HFFc6 (cell line): Measurements from ENCODE around the gene CSGALNACT2. TPM values are rescaled to one million over a fixed set of nuclear protein-coding genes. Genes with fewer than 3 reads are reported as not detected.

ENCODE experiments used
- DNase-seq: peaks from one replicate; pipeline ENCODE4 v3.0.0-alpha.2; 2018
- H3K27ac Mint-ChIP-seq: 2 replicates; pipeline ENCODE4 v1.8.0; 2020; ENCODE audit warnings: mild to moderate bottlenecking, mixed read lengths
- H3K27me3 Mint-ChIP-seq: 2 replicates; pipeline ENCODE4 v1.8.0; 2021; ENCODE audit warnings: mild to moderate bottlenecking, moderate library complexity, mixed read lengths; ENCODE audit not compliant: insufficient read depth
- H3K36me3 Mint-ChIP-seq: 2 replicates; pipeline ENCODE4 v1.8.0; 2021; ENCODE audit warnings: low read depth, mixed read lengths
- H3K4me1 Mint-ChIP-seq: 2 replicates; pipeline ENCODE4 v1.8.0; 2020; ENCODE audit warnings: low read depth, mixed read lengths
- H3K4me3 Mint-ChIP-seq: 2 replicates; pipeline ENCODE4 v1.8.0; 2020; ENCODE audit warnings: mild to moderate bottlenecking, moderate library complexity, mixed read lengths
- H3K9me3 Mint-ChIP-seq: 2 replicates; pipeline ENCODE4 v1.8.0; 2020; ENCODE audit warnings: mild to moderate bottlenecking, mixed read lengths
- total RNA-seq, 6 experiments: library from RNA; stranded (reverse); fragmentation: NEBNext Ultra II Directional; extraction: Animal tissue kit (Norgen Biotek cat#: 25700); gene quantifications; 2 replicates in 1 of 6; 3 replicates in 5 of 6; pipeline ENCODE4 v1.2.3, GENCODE V29; 2021
- TF ChIP-seq, protein P1 (sequence below): fragments of 200-600 bp; sonication (generic); IDR thresholded peaks from 2 replicates; pipeline ENCODE4 v1.5.0; 2021; ENCODE audit warnings: antibody characterized with exemption, mild to moderate bottlenecking

Gene CSGALNACT2
- total RNA-seq, 6 experiments from 2014 or later, result 18.0 to 20.8 (median 18.6) TPM

DNA sequence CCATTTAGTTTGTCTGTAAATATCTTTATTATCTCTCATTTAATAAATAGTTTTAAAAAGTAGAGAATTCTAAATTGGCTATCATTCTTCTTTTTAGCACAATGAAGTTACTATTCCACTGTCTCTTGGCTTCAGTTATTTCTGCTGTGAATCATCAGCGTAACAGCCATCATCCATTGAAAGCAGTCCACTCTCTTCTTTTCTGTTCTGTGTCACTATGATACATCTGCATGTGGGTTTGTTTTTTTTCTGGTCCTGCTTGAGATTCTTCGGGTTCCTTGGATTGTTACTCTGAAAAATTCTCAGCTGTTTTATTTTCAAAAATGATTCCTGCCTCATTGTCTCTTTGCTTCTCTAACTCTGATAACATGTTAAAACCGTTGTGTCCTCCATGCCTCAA lies 52.5 kb downstream of the CSGALNACT2 start:
- peak; percentile 35 for DNase-seq
- Mint-ChIP-seq H3K4me1 (peaks cover 15% of the 10 kb centered on the region), H3K36me3 (peaks cover 7% of the 10 kb centered on the region; the same call in 1 of the 2 replicates), H3K9me3 (no peaks in the 10 kb centered on the region), H3K4me3 (no peak overlapping the region), H3K27ac (peak overlapping the region; percentile 42), H3K27me3 (no peaks in the 10 kb centered on the region; the same call in 1 of the 2 replicates)
- TF ChIP-seq, protein P1, sequence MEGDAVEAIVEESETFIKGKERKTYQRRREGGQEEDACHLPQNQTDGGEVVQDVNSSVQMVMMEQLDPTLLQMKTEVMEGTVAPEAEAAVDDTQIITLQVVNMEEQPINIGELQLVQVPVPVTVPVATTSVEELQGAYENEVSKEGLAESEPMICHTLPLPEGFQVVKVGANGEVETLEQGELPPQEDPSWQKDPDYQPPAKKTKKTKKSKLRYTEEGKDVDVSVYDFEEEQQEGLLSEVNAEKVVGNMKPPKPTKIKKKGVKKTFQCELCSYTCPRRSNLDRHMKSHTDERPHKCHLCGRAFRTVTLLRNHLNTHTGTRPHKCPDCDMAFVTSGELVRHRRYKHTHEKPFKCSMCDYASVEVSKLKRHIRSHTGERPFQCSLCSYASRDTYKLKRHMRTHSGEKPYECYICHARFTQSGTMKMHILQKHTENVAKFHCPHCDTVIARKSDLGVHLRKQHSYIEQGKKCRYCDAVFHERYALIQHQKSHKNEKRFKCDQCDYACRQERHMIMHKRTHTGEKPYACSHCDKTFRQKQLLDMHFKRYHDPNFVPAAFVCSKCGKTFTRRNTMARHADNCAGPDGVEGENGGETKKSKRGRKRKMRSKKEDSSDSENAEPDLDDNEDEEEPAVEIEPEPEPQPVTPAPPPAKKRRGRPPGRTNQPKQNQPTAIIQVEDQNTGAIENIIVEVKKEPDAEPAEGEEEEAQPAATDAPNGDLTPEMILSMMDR, result no peak

- peaks cover 15% of the 10 kb centered on the region for H3K4me1 Mint-ChIP-seq
- no peak overlapping the region for H3K4me3 Mint-ChIP-seq
- H3K27me3 Mint-ChIP-seq, result peaks cover 5% of the 10 kb centered on the region
- DNase-seq, result no peak
- H3K9me3 Mint-ChIP-seq, result no peaks in the 10 kb centered on the region
- TF ChIP-seq, protein P1, result no peak
- no peaks in the 10 kb centered on the region for H3K36me3 Mint-ChIP-seq
- no peak overlapping the region for H3K27ac Mint-ChIP-seq
Observed at GRCh38 chr10:43192884-43193283, 54.6 kb downstream of the CSGALNACT2 start.

GRCh38 chr10:43193496-43194080 lies 55.3 kb downstream of the CSGALNACT2 start:
- no peak for DNase-seq
- TF ChIP-seq, protein P1, result no peak
- no peak overlapping the region for H3K27ac Mint-ChIP-seq
- H3K9me3 Mint-ChIP-seq, result no peaks in the 10 kb centered on the region
- peaks cover 5% of the 10 kb centered on the region for H3K27me3 Mint-ChIP-seq
- H3K36me3 Mint-ChIP-seq, result no peaks in the 10 kb centered on the region
- peaks cover 15% of the 10 kb centered on the region for H3K4me1 Mint-ChIP-seq
- H3K4me3 Mint-ChIP-seq, result no peak overlapping the region

DNA sequence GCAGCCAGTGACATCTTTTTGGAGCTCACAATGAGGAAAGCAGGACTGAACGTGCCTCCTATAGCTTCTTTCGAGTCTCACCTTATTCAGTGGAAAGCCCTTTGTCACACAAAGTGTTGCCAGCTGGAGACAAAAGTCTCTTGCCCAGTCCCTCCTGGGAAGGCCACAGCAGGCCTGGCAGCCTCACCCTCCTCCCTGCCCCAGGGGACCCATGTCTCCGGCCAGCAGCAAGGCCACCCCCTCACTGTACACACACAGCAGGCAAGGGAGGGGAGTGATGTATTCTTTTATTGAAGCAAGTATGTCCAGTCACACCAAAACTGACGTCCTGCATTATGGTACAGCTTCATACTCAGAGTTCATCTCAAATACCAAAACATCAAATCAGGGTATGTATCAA lies 56.0 kb downstream of the CSGALNACT2 start:
- TF ChIP-seq, protein P1, result no peak
- Mint-ChIP-seq H3K9me3 (no peaks in the 10 kb centered on the region), H3K27me3 (peaks cover 5% of the 10 kb centered on the region), H3K36me3 (no peaks in the 10 kb centered on the region), H3K27ac (no peak overlapping the region), H3K4me1 (peaks cover 15% of the 10 kb centered on the region), H3K4me3 (no peak overlapping the region)
- DNase-seq, result no peak

DNA sequence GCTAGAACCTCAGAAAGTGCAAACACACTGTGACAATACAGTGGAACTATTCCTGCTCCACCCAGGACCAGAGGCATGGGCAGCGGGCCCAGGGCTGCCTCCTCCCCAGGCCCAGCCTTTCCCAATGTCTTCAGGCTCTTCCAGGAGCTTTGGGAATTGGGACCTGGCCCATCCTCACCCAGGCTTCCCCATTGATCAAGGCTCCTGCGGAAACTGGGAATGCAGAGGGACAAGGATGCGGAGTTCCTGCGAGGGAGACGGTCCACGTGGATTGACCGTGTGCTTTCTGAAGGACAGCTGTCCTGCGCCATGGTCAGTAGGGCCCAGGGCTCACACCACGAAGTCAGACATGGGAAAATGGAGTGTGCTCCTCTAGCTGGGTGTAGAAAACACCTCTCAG lies 56.6 kb downstream of the CSGALNACT2 start:
- Mint-ChIP-seq H3K9me3 (no peaks in the 10 kb centered on the region), H3K4me1 (peaks cover 14% of the 10 kb centered on the region), H3K4me3 (no peak overlapping the region), H3K27me3 (peaks cover 5% of the 10 kb centered on the region), H3K27ac (no peak overlapping the region), H3K36me3 (no peaks in the 10 kb centered on the region)
- no peak for DNase-seq
- TF ChIP-seq, protein P1, result no peak
